Measurements from ENCODE around the gene PREP.

The PREP gene

DNA sequence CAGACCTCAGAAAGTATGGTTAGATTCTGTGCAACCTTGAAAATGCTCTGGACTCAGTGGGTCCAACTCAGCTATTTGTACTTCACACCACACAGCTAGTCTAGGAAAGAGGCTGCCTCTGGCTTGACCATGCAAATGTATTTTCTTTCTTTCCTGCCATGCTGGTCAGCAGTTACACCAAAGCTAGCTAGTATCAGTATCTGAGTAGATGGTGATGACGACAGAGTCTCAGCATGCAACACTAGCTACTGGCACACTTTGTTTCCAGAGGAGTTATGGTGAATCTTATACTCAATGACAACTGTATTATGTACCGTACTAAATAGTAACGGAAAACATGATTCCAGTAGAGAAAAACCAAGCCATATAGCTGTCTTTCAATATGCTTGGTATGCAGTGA, 126.5 kb downstream of the PREP start:
- no peak for DNase-seq (ENCODE audit: extremely low read depth, insufficient read length)
- H3K27me3 ChIP-seq (replicated peaks; ENCODE audit: control insufficient read depth, insufficient read depth, low read length), result no peaks in the 10 kb centered on the region
- H3K4me3 ChIP-seq (replicated peaks; ENCODE audit: low read depth, low read length), result no peak overlapping the region
- H3K36me3 ChIP-seq (ENCODE audit: control insufficient read depth, insufficient read depth, low read length), result peaks cover 3% of the 10 kb centered on the region; the same call in 1 of the 2 replicates
- TF ChIP-seq, protein P1, sequence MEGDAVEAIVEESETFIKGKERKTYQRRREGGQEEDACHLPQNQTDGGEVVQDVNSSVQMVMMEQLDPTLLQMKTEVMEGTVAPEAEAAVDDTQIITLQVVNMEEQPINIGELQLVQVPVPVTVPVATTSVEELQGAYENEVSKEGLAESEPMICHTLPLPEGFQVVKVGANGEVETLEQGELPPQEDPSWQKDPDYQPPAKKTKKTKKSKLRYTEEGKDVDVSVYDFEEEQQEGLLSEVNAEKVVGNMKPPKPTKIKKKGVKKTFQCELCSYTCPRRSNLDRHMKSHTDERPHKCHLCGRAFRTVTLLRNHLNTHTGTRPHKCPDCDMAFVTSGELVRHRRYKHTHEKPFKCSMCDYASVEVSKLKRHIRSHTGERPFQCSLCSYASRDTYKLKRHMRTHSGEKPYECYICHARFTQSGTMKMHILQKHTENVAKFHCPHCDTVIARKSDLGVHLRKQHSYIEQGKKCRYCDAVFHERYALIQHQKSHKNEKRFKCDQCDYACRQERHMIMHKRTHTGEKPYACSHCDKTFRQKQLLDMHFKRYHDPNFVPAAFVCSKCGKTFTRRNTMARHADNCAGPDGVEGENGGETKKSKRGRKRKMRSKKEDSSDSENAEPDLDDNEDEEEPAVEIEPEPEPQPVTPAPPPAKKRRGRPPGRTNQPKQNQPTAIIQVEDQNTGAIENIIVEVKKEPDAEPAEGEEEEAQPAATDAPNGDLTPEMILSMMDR (IDR thresholded peaks at IDR 0.05; ENCODE audit: insufficient read depth, low read length, poor library complexity, severe bottlenecking), result no peak

DNA sequence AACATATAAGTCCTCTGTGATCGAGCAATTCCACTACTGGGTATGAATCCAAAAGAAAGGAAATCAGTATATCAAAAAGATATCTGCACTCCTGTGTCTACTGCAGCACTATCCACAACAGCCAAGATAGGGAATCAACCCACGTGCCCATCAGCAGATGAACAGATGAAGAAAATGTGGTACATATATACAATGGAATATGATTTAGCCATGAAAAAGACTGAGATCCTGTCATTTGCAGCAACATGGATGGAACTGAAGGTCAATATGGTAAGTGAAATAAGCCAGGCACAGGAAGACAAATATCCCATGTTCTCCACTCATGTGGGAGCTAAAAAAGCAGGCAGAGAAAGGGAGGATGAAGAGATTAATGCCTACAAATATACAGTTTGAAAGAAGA, 127.3 kb downstream of the PREP start:
- H3K36me3 ChIP-seq (ENCODE audit: control insufficient read depth, insufficient read depth, low read length), result peaks cover 1% of the 10 kb centered on the region; the same call in 1 of the 2 replicates
- TF ChIP-seq, protein P1 (IDR thresholded peaks at IDR 0.05; ENCODE audit: insufficient read depth, low read length, poor library complexity, severe bottlenecking), result no peak

DNA sequence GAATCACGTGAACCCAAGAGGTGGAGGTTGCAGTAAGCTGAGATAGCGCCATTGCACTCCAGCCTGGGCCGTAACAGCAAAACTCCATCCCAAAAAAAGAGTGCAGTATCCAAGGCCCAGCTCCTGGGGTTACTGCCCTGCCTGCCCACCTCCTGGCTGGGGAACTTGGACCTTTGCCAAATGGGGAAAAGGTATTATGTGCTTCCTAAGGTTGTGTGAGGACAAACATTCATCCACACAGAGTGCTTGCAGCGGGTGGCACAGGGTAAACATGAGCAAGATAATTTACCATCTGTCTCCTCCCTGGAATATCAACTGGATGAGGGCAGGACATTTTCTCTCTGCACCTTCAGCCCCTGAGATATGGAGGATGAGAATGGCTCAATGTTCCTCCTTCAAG, 128.2 kb downstream of the PREP start:
- H3K27me3 ChIP-seq (replicated peaks; ENCODE audit: control insufficient read depth, insufficient read depth, low read length), result no peaks in the 10 kb centered on the region
- TF ChIP-seq, protein P1 (IDR thresholded peaks at IDR 0.05; ENCODE audit: insufficient read depth, low read length, poor library complexity, severe bottlenecking), result no peak
- DNase-seq (ENCODE audit: extremely low read depth, insufficient read length), result no peak
- H3K4me3 ChIP-seq (replicated peaks; ENCODE audit: low read depth, low read length), result no peak overlapping the region
- peaks cover 1% of the 10 kb centered on the region; the same call in 1 of the 2 replicates for H3K36me3 ChIP-seq (ENCODE audit: control insufficient read depth, insufficient read depth, low read length)

More for the DNA sequence above, 127.3 kb downstream of the PREP start:
- Histone ChIP-seq H3K4me3 (replicated peaks; ENCODE audit: low read depth, low read length) (no peak overlapping the region), H3K27me3 (replicated peaks; ENCODE audit: control insufficient read depth, insufficient read depth, low read length) (no peaks in the 10 kb centered on the region)
- no peak for DNase-seq (ENCODE audit: extremely low read depth, insufficient read length)

DNA sequence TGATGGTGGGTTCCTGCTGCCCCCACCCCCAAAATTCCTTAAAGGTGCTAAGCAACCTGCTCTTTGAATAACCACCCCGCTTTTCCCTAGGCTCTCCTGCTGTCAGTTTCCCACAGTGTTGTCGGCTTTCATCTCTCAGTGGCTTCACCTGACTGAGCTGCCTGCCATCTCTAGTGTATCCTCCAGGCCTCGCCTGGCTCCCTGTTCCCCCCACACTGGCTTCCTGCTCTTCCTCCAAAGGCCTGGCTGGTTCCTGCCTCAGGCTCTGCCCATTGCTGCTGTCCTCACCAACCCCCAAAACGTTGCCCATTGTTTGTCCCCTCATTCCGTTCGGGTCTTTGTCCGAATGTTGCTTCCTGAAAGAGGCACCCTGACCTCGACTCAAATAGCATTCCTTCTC, 129.3 kb downstream of the PREP start:
- TF ChIP-seq, protein P1 (IDR thresholded peaks at IDR 0.05; ENCODE audit: insufficient read depth, low read length, poor library complexity, severe bottlenecking), result no peak
- no peaks in the 10 kb centered on the region for H3K27me3 ChIP-seq (replicated peaks; ENCODE audit: control insufficient read depth, insufficient read depth, low read length)
- DNase-seq (ENCODE audit: extremely low read depth, insufficient read length), result no peak
- H3K36me3 ChIP-seq (ENCODE audit: control insufficient read depth, insufficient read depth, low read length), result peaks cover 1% of the 10 kb centered on the region; the same call in 1 of the 2 replicates
- H3K4me3 ChIP-seq (replicated peaks; ENCODE audit: low read depth, low read length), result no peak overlapping the region

DNA sequence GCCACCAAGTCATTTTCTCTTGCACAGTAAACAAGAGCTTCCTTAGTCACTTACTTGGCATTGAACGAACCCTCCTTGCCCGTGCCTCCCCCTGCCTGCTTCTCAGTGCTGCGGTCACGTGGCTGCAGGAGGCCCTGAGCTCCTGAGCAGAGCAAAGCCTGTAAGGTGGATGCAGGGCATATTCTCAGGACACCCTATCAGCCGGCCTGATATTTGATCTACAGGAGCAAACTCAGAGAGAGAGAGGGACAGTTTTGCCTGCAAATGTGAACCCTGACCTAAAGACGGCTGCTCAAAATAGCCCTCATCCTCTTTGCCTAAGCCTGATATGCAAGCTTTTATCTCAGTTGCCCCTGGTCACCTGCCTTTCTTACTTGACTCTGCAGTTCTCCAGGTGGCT, 130.1 kb downstream of the PREP start:
- TF ChIP-seq, protein P1 (IDR thresholded peaks at IDR 0.05; ENCODE audit: insufficient read depth, low read length, poor library complexity, severe bottlenecking), result no peak
- no peaks in the 10 kb centered on the region for H3K27me3 ChIP-seq (replicated peaks; ENCODE audit: control insufficient read depth, insufficient read depth, low read length)
- no peak for DNase-seq (ENCODE audit: extremely low read depth, insufficient read length)

DNA sequence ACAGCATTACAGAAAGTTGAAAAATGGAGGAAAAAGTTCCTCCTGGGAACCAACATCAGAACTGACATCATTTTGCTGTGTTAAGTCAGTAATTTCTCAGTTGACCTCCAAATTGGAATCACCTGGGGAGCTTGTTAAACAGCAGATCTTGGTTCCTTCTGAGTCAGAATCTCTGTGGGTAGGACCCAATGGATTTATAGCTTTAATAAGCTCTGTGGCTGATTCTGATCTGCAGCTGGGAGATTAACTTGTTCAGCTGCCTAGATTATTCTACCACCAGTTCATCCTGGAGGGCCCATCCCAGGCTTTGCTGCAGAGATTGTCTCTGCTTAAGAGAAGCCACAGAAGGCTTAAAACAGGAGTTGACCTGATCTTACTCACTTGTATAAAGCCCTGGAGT, 132.4 kb downstream of the PREP start:
- DNase-seq (ENCODE audit: extremely low read depth, insufficient read length), result no peak
- Histone ChIP-seq H3K27me3 (replicated peaks; ENCODE audit: control insufficient read depth, insufficient read depth, low read length) (no peaks in the 10 kb centered on the region), H3K4me3 (replicated peaks; ENCODE audit: low read depth, low read length) (no peak overlapping the region), H3K36me3 (ENCODE audit: control insufficient read depth, insufficient read depth, low read length) (no peaks in the 10 kb centered on the region)
- TF ChIP-seq, protein P1 (IDR thresholded peaks at IDR 0.05; ENCODE audit: insufficient read depth, low read length, poor library complexity, severe bottlenecking), result no peak

More for the DNA sequence above, 130.1 kb downstream of the PREP start:
- H3K36me3 ChIP-seq (ENCODE audit: control insufficient read depth, insufficient read depth, low read length), result no peaks in the 10 kb centered on the region
- no peak overlapping the region for H3K4me3 ChIP-seq (replicated peaks; ENCODE audit: low read depth, low read length)
